Stomach (tissue), 9 donors: ENCODE data around the gene ZNF649. TPM values are rescaled to one million over a fixed set of nuclear protein-coding genes. Genes with fewer than 3 reads are reported as not detected.

Experiments used
- DNase-seq, 2 donors: peaks; one replicate each; pipeline versions ENCODE4 v3.0.0 to v3.0.0-alpha.2; 2013 to 2019
- H3K27ac ChIP-seq, 5 donors: fragments of 200-600 bp in 4 of 5; sonication (generic) in 4 of 5; one replicate each; pipeline ENCODE4 v1.5.1; 2013 to 2019; ENCODE audit warnings: mild to moderate bottlenecking in 1 of 5, moderate library complexity in 1 of 5
- H3K27me3 ChIP-seq, 3 donors: fragments of 200-600 bp; sonication (generic); one replicate each; pipeline ENCODE4 v1.5.1; 2017 to 2019; ENCODE audit warnings: mixed run types in 1 of 3
- H3K36me3 ChIP-seq, 4 donors: fragments of 200-600 bp; sonication (generic); 1 replicate in 3 of 4; 2 replicates in 1 of 4; pipeline ENCODE4 v1.5.1; 2016 to 2019
- H3K4me1 ChIP-seq, 4 donors: fragments of 200-600 bp; sonication (generic); one replicate each; pipeline ENCODE4 v1.5.1; 2016 to 2019
- H3K4me3 ChIP-seq, 4 donors: fragments of 200-600 bp; sonication (generic) in 3 of 4; one replicate each; pipeline ENCODE4 v1.5.1; 2016 to 2019; ENCODE audit warnings: mild to moderate bottlenecking in 1 of 4
- H3K9me3 ChIP-seq, 4 donors: fragments of 200-600 bp; sonication (generic); one replicate each; pipeline ENCODE4 v1.5.1; 2016 to 2019
- EP300 ChIP-seq: sonication (generic); formaldehyde crosslinking; IDR thresholded peaks from one replicate; pipeline ENCODE4 v1.6.1; 2017; ENCODE audit warnings: antibody characterized with exemption
- POLR2A ChIP-seq, 4 donors: fragments of 450-650 bp; IDR thresholded peaks; one replicate each; pipeline ENCODE4 v1.6.1; 2016; ENCODE audit warnings: antibody characterized with exemption in 4 of 4, control low read depth in 2 of 4, mild to moderate bottlenecking in 1 of 4, moderate library complexity in 1 of 4
- POLR2AphosphoS5 ChIP-seq, 3 donors: sonication (generic); formaldehyde crosslinking; IDR thresholded peaks; one replicate each; pipeline ENCODE4 v1.6.1; 2016; ENCODE audit warnings: antibody characterized with exemption in 3 of 3
- WGBS, 5 donors: extraction: QIAGEN DNeasy Blood & Tissue Kit in 3 of 5; methylation state at CpG; one replicate each; pipeline versions ENCODE4 v1.1.5 to v1.1.7; 2013 to 2018; 5-methylcytosine and 5-hydroxymethylcytosine counted together
- intact Hi-C: fragments of 100-400 bp; cut with DNase I; formaldehyde crosslinking; loops from one replicate; pipeline ENCODE4 v1.15.1; 2023; ENCODE audit warnings: low total_unique reads
- polyA plus RNA-seq, 3 donors: library from polyadenylated mRNA; stranded (reverse); fragments of 200-250 nt; gene quantifications; one replicate each; pipeline ENCODE4 v1.2.3, GENCODE V29; 2013
- total RNA-seq, 5 donors: library from RNA; depleted of rRNA; stranded (reverse); fragments of >200 nt; gene quantifications; one replicate each; pipeline versions ENCODE4 v1.1.0 to v1.2.3, GENCODE V29; 2014 to 2016
- TF ChIP-seq, protein P1 (sequence below), 7 experiments: fragments of 450-650 bp in 4 of 7; fragments of 200-600 bp in 3 of 7; sonication (generic) in 3 of 7; IDR thresholded peaks; one replicate each; pipeline ENCODE4 v1.5.1; 2016 to 2019; ENCODE audit warnings: antibody characterized with exemption in 7 of 7, control low read depth in 2 of 7, mild to moderate bottlenecking in 1 of 7
- donor health status: healthy with polysubstance abuse.
- donor health status: Bipolar disorder and iron deficiency.
- donor health status: healthy.

Gene ZNF649
- total and polyA plus RNA-seq, 8 donors: 1.2 to 23.3 (median 6.7) TPM

DNA sequence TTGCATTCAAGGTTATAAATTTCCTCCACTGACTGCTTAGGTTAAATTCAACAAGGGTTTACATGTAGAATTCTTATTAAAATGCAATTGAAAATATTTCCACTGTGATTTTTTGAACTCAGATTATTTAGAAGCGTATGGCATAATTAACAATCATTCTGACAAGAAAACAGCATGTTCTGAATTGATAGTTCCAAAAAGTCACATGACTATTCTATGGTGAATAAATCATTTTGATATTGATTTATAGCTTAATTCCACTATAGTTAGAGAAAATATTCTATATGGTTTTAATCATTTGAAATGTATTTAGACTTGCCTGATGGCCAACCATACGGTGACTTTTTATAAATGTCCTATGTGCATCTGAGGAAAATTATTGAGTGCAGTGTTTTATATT, 20.1 kb downstream of the ZNF649 start:
- Histone ChIP-seq H3K27me3 (no peaks in the 10 kb centered on the region), H3K4me3 (no peak overlapping the region), H3K27ac (no peak overlapping the region), H3K36me3 (peaks cover 11 to 45% (median 36%) of the 10 kb centered on the region in 4 donors), H3K4me1 (peaks cover 0 to 8% (median 5%) of the 10 kb centered on the region in 4 donors), H3K9me3 (peaks cover 8 to 99% (median 50%) of the 10 kb centered on the region in 4 donors)
- 94 to 100% (median 96%) methylated on average over 2 of the region's 2 CpGs for WGBS, 5 donors
- intact Hi-C loops: no loop called here
- DNase-seq: no peak
- TF ChIP-seq, protein P1, sequence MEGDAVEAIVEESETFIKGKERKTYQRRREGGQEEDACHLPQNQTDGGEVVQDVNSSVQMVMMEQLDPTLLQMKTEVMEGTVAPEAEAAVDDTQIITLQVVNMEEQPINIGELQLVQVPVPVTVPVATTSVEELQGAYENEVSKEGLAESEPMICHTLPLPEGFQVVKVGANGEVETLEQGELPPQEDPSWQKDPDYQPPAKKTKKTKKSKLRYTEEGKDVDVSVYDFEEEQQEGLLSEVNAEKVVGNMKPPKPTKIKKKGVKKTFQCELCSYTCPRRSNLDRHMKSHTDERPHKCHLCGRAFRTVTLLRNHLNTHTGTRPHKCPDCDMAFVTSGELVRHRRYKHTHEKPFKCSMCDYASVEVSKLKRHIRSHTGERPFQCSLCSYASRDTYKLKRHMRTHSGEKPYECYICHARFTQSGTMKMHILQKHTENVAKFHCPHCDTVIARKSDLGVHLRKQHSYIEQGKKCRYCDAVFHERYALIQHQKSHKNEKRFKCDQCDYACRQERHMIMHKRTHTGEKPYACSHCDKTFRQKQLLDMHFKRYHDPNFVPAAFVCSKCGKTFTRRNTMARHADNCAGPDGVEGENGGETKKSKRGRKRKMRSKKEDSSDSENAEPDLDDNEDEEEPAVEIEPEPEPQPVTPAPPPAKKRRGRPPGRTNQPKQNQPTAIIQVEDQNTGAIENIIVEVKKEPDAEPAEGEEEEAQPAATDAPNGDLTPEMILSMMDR (IDR thresholded peaks at IDR 0.05): no peak
- no peak for TF ChIP-seq POLR2A (IDR thresholded peaks at IDR 0.05)
- no peak for TF ChIP-seq EP300
- no peak for TF ChIP-seq POLR2AphosphoS5 (IDR thresholded peaks at IDR 0.05)

DNA sequence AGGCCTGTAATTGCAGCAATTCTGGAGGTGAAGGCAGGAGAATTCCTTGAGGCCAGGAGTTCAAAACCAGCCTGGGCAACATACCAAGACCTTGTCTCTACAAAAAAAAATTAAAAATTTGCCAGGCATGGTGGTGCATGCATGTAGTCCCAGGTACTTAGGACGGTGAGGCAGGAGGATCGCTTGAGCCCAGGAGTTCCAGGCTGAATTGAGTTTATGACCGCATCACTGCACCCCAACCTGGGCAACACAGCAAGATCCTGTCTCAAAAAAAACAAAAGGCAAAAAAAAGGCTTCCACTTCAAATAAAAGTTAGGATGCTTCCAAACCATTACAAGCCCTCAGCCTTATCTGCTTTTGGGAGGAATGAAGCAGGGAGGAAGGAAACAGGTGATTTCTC, 22.3 kb downstream of the ZNF649 start:
- DNase-seq: no peak
- no peak overlapping the region for H3K4me3 ChIP-seq
- no peaks in the 10 kb centered on the region for H3K27me3 ChIP-seq
- peaks cover 29 to 57% (median 48%) of the 10 kb centered on the region in 4 donors for H3K36me3 ChIP-seq
- WGBS, 5 donors: 96 to 100% (median 96%) methylated on average over 3 of the region's 3 CpGs
- peaks cover 0 to 8% (median 5%) of the 10 kb centered on the region in 4 donors for H3K4me1 ChIP-seq
- TF ChIP-seq POLR2AphosphoS5 (IDR thresholded peaks at IDR 0.05) (no peak), POLR2A (IDR thresholded peaks at IDR 0.05) (no peak), EP300 (no peak)
- TF ChIP-seq, protein P1 (IDR thresholded peaks at IDR 0.05): no peak
- H3K9me3 ChIP-seq: peaks cover 8 to 99% (median 53%) of the 10 kb centered on the region in 4 donors
- H3K27ac ChIP-seq: no peak overlapping the region
- intact Hi-C loops: no loop called here

DNA sequence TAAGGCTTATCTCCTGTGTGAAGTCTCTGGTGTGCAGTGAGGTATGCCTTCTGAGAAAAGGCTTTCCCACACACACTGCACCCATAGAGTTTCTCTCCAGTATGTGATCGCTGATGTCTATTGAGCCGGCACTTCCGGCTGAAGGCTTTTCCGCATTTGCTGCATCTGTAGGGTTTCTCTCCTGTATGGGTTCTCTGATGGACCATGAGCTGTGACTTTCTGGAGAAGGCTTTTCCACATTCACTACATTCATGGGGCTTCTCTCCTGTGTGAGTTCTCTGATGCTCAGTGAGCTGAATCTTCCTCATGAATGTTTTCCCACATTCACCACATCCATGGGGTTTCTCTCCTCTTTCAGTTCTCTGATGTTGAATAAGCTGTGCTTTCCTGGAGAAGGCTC, 31.7 kb downstream of the ZNF649 start:
- intact Hi-C loops: no loop called here
- Histone ChIP-seq H3K9me3 (peaks cover 54 to 100% (median 95%) of the 10 kb centered on the region in 4 donors), H3K4me3 (no peak overlapping the region), H3K27me3 (no peaks in the 10 kb centered on the region), H3K27ac (no peak overlapping the region), H3K36me3 (peaks cover 52 to 77% (median 61%) of the 10 kb centered on the region in 4 donors), H3K4me1 (no peaks in the 10 kb centered on the region)
- TF ChIP-seq, protein P1 (IDR thresholded peaks at IDR 0.05): no peak
- TF ChIP-seq POLR2AphosphoS5 (IDR thresholded peaks at IDR 0.05): no peak
- TF ChIP-seq POLR2A (IDR thresholded peaks at IDR 0.05): no peak
- TF ChIP-seq EP300: no peak
- WGBS, 5 donors: 96 to 100% (median 97%) methylated on average over 4 of the region's 4 CpGs
- no peak for DNase-seq

DNA sequence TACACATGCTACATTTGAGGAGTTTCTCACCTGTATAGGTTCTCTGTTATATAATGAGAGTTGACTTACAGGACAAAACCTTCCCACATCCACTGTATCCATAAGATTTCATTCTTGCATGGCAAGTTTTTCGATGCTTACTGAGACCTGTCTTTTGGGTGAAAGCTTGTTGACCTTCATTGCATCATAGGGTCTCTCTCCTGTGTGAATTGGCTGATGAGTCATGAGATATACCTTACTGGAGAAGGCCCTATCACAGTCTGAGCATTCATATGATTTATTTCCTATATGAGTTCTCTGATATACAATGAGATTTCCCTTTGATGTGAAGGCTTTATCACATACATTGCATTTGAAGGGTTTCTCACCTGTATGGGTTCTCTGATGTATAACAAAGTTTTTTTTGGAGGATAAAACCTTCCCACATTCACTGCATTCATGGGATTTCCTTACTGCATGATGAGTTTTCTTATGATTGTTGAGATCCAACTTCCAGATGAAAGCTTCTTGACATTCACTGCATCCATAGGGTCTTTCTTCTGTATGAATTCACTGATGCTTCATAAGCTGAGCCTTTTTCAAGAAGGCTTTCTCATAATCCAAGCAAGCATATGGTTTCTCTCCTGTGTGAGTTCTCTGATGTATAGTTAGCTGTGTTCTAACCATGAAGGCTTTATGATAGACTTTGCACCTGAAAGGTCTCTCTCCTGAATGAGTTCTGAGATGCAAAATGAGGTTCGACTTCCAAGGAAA, 42.8 kb downstream of the ZNF649 start:
- H3K27ac ChIP-seq: no peak overlapping the region
- H3K4me3 ChIP-seq: no peak overlapping the region
- intact Hi-C loops: no loop called here
- peaks cover 0 to 64% (median 8%) of the 10 kb centered on the region in 4 donors for H3K36me3 ChIP-seq
- WGBS, 5 donors: 90 to 95% (median 91%) methylated on average over 2 of the region's 2 CpGs
- H3K4me1 ChIP-seq: no peaks in the 10 kb centered on the region
- no peaks in the 10 kb centered on the region for H3K27me3 ChIP-seq
- TF ChIP-seq POLR2A (IDR thresholded peaks at IDR 0.05) (no peak), EP300 (no peak), POLR2AphosphoS5 (IDR thresholded peaks at IDR 0.05) (no peak)
- TF ChIP-seq, protein P1 (IDR thresholded peaks at IDR 0.05): no peak
- H3K9me3 ChIP-seq: peaks cover 59 to 100% (median 96%) of the 10 kb centered on the region in 4 donors
- no peak for DNase-seq

Other genes with a start within 250 kb of the ZNF649 start
- 100 to 1,000 TPM in 1 of 5 donors, 1 to 10 TPM in 4; 1.2 to 151 (median 3.9) TPM for gene SPACA6, start 211.7 kb downstream of the ZNF649 start, total RNA-seq
- gene SPACA6, start 211.7 kb downstream of the ZNF649 start, polyA plus RNA-seq: 10 to 100 TPM; 11.2 to 26.7 (median 19.8) TPM
- 1 to 10 TPM in 1 of 5 donors, not detected in 4; 7.2 TPM for gene HAS1, start 181.0 kb downstream of the ZNF649 start, total RNA-seq
- gene HAS1, start 181.0 kb downstream of the ZNF649 start, polyA plus RNA-seq: under 1 TPM in 2 of 3 donors, not detected in 1; 0.05 to 0.25 TPM
- 10 to 100 TPM in 1 of 5 donors, 1 to 10 TPM in 3, not detected in 1; 7.0 to 10.5 (median 8.5) TPM for gene FPR1, start 153.1 kb downstream of the ZNF649 start, total RNA-seq
- 1 to 10 TPM; 1.7 to 7.5 (median 1.8) TPM for gene FPR1, start 153.1 kb downstream of the ZNF649 start, polyA plus RNA-seq
- gene FPR2, start 143.8 kb downstream of the ZNF649 start, total RNA-seq: 1 to 10 TPM in 2 of 5 donors, under 1 TPM in 1, not detected in 2; 0.58 to 1.7 (median 1.3) TPM
- 1 to 10 TPM in 2 of 3 donors, under 1 TPM in 1; 0.48 to 2.9 (median 1.4) TPM for gene FPR2, start 143.8 kb downstream of the ZNF649 start, polyA plus RNA-seq
- gene FPR3, start 109.9 kb downstream of the ZNF649 start, total RNA-seq: 1 to 10 TPM in 3 of 5 donors, not detected in 2; 1.6 to 7.0 (median 3.1) TPM
- gene FPR3, start 109.9 kb downstream of the ZNF649 start, polyA plus RNA-seq: 1 to 10 TPM in 2 of 3 donors, under 1 TPM in 1; 0.58 to 2.7 (median 2.3) TPM
- 10 to 100 TPM in 3 of 5 donors, 1 to 10 TPM in 2; 5.5 to 25.2 (median 14.2) TPM for gene ZNF577, start 17.1 kb downstream of the ZNF649 start, total RNA-seq
- 10 to 100 TPM in 2 of 3 donors, 1 to 10 TPM in 1; 6.0 to 21.5 (median 13.1) TPM for gene ZNF577, start 17.1 kb downstream of the ZNF649 start, polyA plus RNA-seq
- gene ZNF613, start 22.5 kb upstream of the ZNF649 start, total RNA-seq: 10 to 100 TPM in 1 of 5 donors, 1 to 10 TPM in 3, under 1 TPM in 1; 0.29 to 12.8 (median 3.2) TPM
- 1 to 10 TPM; 1.7 to 7.2 (median 2.2) TPM for gene ZNF613, start 22.5 kb upstream of the ZNF649 start, polyA plus RNA-seq
- 100 to 1,000 TPM in 1 of 5 donors, 10 to 100 TPM in 2, 1 to 10 TPM in 1, under 1 TPM in 1; 0.58 to 149 (median 24.2) TPM for gene ZNF350, start 81.8 kb upstream of the ZNF649 start, total RNA-seq
- gene ZNF350, start 81.8 kb upstream of the ZNF649 start, polyA plus RNA-seq: 10 to 100 TPM in 1 of 3 donors, 1 to 10 TPM in 2; 4.1 to 10.2 (median 6.1) TPM
- gene ZNF615, start 103.2 kb upstream of the ZNF649 start, total RNA-seq: 10 to 100 TPM in 2 of 5 donors, 1 to 10 TPM in 3; 2.9 to 25.7 (median 9.7) TPM
- 1 to 10 TPM; 2.6 to 5.3 (median 3.4) TPM for gene ZNF615, start 103.2 kb upstream of the ZNF649 start, polyA plus RNA-seq
- 10 to 100 TPM in 2 of 5 donors, 1 to 10 TPM in 2, not detected in 1; 3.8 to 15.2 (median 8.7) TPM for gene ZNF614, start 123.4 kb upstream of the ZNF649 start, total RNA-seq
- 1 to 10 TPM; 1.9 to 2.9 (median 2.0) TPM for gene ZNF614, start 123.4 kb upstream of the ZNF649 start, polyA plus RNA-seq
- gene ZNF432, start 143.8 kb upstream of the ZNF649 start, total RNA-seq: 10 to 100 TPM in 3 of 5 donors, 1 to 10 TPM in 2; 5.2 to 41.3 (median 17.0) TPM
- 1 to 10 TPM; 2.6 to 9.2 (median 9.0) TPM for gene ZNF432, start 143.8 kb upstream of the ZNF649 start, polyA plus RNA-seq
- gene ZNF841, start 190.7 kb upstream of the ZNF649 start, total RNA-seq: 10 to 100 TPM in 4 of 5 donors, 1 to 10 TPM in 1; 4.3 to 47.4 (median 20.7) TPM
- gene ZNF841, start 190.7 kb upstream of the ZNF649 start, polyA plus RNA-seq: 1 to 10 TPM; 5.2 to 6.3 (median 6.2) TPM
- gene ZNF616, start 234.9 kb upstream of the ZNF649 start, total RNA-seq: 10 to 100 TPM in 1 of 5 donors, 1 to 10 TPM in 3, under 1 TPM in 1; 0.29 to 23.3 (median 7.2) TPM
- 1 to 10 TPM; 1.7 to 2.0 (median 1.7) TPM for gene ZNF616, start 234.9 kb upstream of the ZNF649 start, polyA plus RNA-seq